ENCODE data around the gene NAA60. TPM values are rescaled to one million over a fixed set of nuclear protein-coding genes. Genes with fewer than 3 reads are reported as not detected.

NAA60 gene
- total RNA-seq, 2 experiments from 2014 or later = 20.0 to 27.1 TPM

- peaks cover 5% of the 10 kb centered on the region for H3K4me1 Mint-ChIP-seq (ENCODE audit: low read depth)
- CTCF ChIA-PET = no interaction called here
- H3K27me3 Mint-ChIP-seq (ENCODE audit: low read depth) = no peaks in the 10 kb centered on the region
- H3K9me3 Mint-ChIP-seq = no peaks in the 10 kb centered on the region
- H3K4me3 Mint-ChIP-seq = no peak overlapping the region
- peaks cover 16% of the 10 kb centered on the region for H3K36me3 Mint-ChIP-seq (ENCODE audit: low read depth)
- intact Hi-C loops (cut with micrococcal nuclease) = no loop called here
- H3K27ac Mint-ChIP-seq = no peak overlapping the region
- no peak for DNase-seq
Measured at GRCh38 chr16:3478242-3478925, 34.9 kb downstream of the NAA60 start.

- H3K9me3 Mint-ChIP-seq = no peaks in the 10 kb centered on the region
- intact Hi-C loops (cut with micrococcal nuclease) = no loop called here
- H3K4me1 Mint-ChIP-seq (ENCODE audit: low read depth) = peaks cover 3% of the 10 kb centered on the region
- H3K27ac Mint-ChIP-seq = no peak overlapping the region
- CTCF ChIA-PET = no interaction called here
- H3K4me3 Mint-ChIP-seq = no peak overlapping the region
- peaks cover 22% of the 10 kb centered on the region for H3K36me3 Mint-ChIP-seq (ENCODE audit: low read depth)
- DNase-seq = no peak
- no peaks in the 10 kb centered on the region for H3K27me3 Mint-ChIP-seq (ENCODE audit: low read depth)
Measured at GRCh38 chr16:3479654-3480216, 36.3 kb downstream of the NAA60 start.

- Mint-ChIP-seq H3K27ac (no peak overlapping the region), H3K27me3 (ENCODE audit: low read depth) (no peaks in the 10 kb centered on the region), H3K36me3 (ENCODE audit: low read depth) (peaks cover 24% of the 10 kb centered on the region), H3K4me1 (ENCODE audit: low read depth) (peaks cover 3% of the 10 kb centered on the region), H3K9me3 (no peaks in the 10 kb centered on the region), H3K4me3 (no peak overlapping the region)
- CTCF ChIA-PET = interaction anchor here (0.6 to 1.0 kb wide), 2 partner anchors 40 to 187 kb away, joined by 3 to 4 read pairs; no protein-coding TSS in a partner anchor
- no peak for DNase-seq
- intact Hi-C loops (cut with micrococcal nuclease) = no loop called here
Measured at GRCh38 chr16:3480901-3481695, 37.6 kb downstream of the NAA60 start.

GRCh38 chr16:3481696-3482658 lies 38.5 kb downstream of the NAA60 start:
- CTCF ChIA-PET = no interaction called here
- DNase-seq = no peak
- Mint-ChIP-seq H3K36me3 (ENCODE audit: low read depth) (peaks cover 27% of the 10 kb centered on the region), H3K27ac (no peak overlapping the region), H3K4me3 (no peak overlapping the region), H3K27me3 (ENCODE audit: low read depth) (no peaks in the 10 kb centered on the region), H3K4me1 (ENCODE audit: low read depth) (peaks cover 3% of the 10 kb centered on the region), H3K9me3 (no peaks in the 10 kb centered on the region)
- intact Hi-C loops (cut with micrococcal nuclease) = no loop called here

GRCh38 chr16:3482659-3483241 lies 39.3 kb downstream of the NAA60 start:
- no peak for DNase-seq
- Mint-ChIP-seq H3K9me3 (no peaks in the 10 kb centered on the region), H3K27me3 (ENCODE audit: low read depth) (no peaks in the 10 kb centered on the region), H3K27ac (no peak overlapping the region), H3K4me3 (no peak overlapping the region), H3K4me1 (ENCODE audit: low read depth) (peaks cover 3% of the 10 kb centered on the region), H3K36me3 (ENCODE audit: low read depth) (peaks cover 27% of the 10 kb centered on the region)
- CTCF ChIA-PET = no interaction called here
- intact Hi-C loops (cut with micrococcal nuclease) = no loop called here

GRCh38 chr16:3484318-3485096 lies 41.0 kb downstream of the NAA60 start:
- Mint-ChIP-seq H3K9me3 (no peaks in the 10 kb centered on the region), H3K36me3 (ENCODE audit: low read depth) (peaks cover 24% of the 10 kb centered on the region), H3K4me3 (no peak overlapping the region), H3K27ac (no peak overlapping the region), H3K27me3 (ENCODE audit: low read depth) (no peaks in the 10 kb centered on the region), H3K4me1 (ENCODE audit: low read depth) (peaks cover 2% of the 10 kb centered on the region)
- no peak for DNase-seq
- CTCF ChIA-PET = no interaction called here
- intact Hi-C loops (cut with micrococcal nuclease) = no loop called here

- H3K4me1 Mint-ChIP-seq (ENCODE audit: low read depth) = no peaks in the 10 kb centered on the region
- CTCF ChIA-PET = no interaction called here
- peaks cover 24% of the 10 kb centered on the region for H3K36me3 Mint-ChIP-seq (ENCODE audit: low read depth)
- H3K27ac Mint-ChIP-seq = no peak overlapping the region
- no peak for DNase-seq
- no peak overlapping the region for H3K4me3 Mint-ChIP-seq
- intact Hi-C loops (cut with micrococcal nuclease) = no loop called here
- no peaks in the 10 kb centered on the region for H3K9me3 Mint-ChIP-seq
- H3K27me3 Mint-ChIP-seq (ENCODE audit: low read depth) = no peaks in the 10 kb centered on the region
Measured at GRCh38 chr16:3485097-3485745, 41.7 kb downstream of the NAA60 start.

GRCh38 chr16:3485821-3486505 lies 42.5 kb downstream of the NAA60 start:
- H3K4me3 Mint-ChIP-seq = no peak overlapping the region
- CTCF ChIA-PET = no interaction called here
- H3K9me3 Mint-ChIP-seq = no peaks in the 10 kb centered on the region
- H3K27me3 Mint-ChIP-seq (ENCODE audit: low read depth) = no peaks in the 10 kb centered on the region
- H3K27ac Mint-ChIP-seq = no peak overlapping the region
- no peaks in the 10 kb centered on the region for H3K4me1 Mint-ChIP-seq (ENCODE audit: low read depth)
- peaks cover 22% of the 10 kb centered on the region for H3K36me3 Mint-ChIP-seq (ENCODE audit: low read depth)
- intact Hi-C loops (cut with micrococcal nuclease) = no loop called here
- DNase-seq = no peak

GRCh38 chr16:3486506-3487215 lies 43.2 kb downstream of the NAA60 start:
- CTCF ChIA-PET = no interaction called here
- Mint-ChIP-seq H3K4me3 (no peak overlapping the region), H3K27ac (no peak overlapping the region)

More at GRCh38 chr16:3486506-3487215, 43.2 kb downstream of the NAA60 start:
- no peaks in the 10 kb centered on the region for H3K9me3 Mint-ChIP-seq
- H3K27me3 Mint-ChIP-seq (ENCODE audit: low read depth) = no peaks in the 10 kb centered on the region
- intact Hi-C loops (cut with micrococcal nuclease) = no loop called here
- H3K4me1 Mint-ChIP-seq (ENCODE audit: low read depth) = no peaks in the 10 kb centered on the region
- no peak for DNase-seq
- peaks cover 21% of the 10 kb centered on the region for H3K36me3 Mint-ChIP-seq (ENCODE audit: low read depth)

Data from activated naive CD4-positive, alpha-beta T cell treated with anti-CD3 and anti-CD28 coated beads for 36 hours (primary cell).